NCI-H748 (cell line): ENCODE measurements around the gene MRPL39.

Experiments used
- DNase-seq: peaks from one replicate; lab custom pipeline; 2025; ENCODE audit not compliant: unreplicated experiment; lab: John Stamatoyannopoulos, UW

MRPL39 gene

DNA sequence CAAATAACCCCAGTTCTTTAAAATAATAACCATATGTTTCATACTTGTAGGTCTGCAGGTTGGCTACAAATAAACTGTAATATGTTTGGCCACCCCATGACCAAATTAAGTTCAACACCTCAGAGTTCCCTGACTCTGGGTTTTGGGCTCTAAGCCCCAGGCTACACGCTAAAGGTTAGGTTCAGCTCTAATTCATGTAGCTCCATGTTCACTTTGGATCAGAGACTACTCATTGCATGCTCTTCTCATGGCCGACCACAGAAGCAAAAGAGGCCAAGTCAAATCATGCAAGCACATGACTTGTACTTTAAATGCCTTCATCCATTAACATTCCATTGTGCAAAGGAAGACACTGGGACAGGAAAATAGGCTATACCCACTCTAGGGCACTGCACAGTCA, 66.2 kb downstream of the MRPL39 start:
- DNase-seq: no peak

DNA sequence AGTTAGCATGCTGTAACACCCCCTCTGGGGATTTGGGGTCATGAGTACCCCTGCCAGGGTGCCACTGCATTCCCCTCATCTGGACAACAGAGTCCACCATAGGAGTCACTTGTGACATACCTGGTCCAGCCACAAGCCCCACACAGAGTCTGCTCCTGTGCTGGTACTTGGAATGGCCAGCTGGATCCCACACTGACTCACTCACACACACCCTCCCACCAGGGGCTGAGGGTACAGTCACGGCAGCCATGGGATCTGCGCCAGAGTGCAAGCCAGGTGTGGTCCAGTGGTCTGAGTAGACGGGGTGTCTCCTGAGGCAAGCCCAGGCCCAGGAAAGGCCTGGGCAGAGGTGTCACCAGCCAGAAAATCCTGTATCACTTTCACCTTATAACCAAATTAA, 67.7 kb downstream of the MRPL39 start:
- no peak for DNase-seq

DNA sequence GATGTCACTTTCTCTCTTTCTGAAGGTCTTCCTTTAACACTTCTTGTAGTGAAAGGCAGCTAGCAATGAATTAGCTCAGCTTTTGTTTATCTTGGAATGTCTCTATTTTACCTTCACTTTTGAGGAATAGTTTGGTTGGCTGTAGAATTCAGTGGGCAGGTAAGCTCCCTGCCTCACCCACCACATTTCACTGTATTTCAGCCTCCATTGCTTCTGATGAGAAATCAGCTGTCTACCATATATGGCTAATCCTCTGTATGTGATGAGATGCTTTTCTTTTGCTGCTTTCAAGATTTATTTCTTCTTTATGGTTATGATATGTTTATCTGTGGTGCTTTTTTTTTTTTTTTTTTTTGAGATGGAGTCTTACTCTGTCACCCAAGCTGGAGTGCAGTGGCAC, 70.1 kb downstream of the MRPL39 start:
- no peak for DNase-seq

DNA sequence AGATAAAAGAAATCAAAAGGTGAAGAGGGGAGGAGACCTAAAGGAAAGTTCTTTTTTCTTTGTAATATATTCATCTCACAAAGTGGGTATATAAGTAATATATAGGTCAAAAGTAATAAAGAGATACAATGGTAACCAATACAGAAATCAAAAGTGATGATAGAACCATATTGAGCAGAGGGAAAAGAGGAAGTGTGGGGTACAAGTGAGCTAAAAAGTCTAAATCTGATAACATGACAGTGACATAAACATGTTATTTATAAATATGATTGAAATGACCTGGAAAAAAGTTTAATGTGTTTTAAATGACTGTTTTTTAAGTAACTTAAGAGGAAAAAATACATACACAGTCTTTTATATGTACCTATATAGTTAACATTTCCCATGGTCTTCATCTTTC, 70.5 kb downstream of the MRPL39 start:
- DNase-seq: no peak

DNA sequence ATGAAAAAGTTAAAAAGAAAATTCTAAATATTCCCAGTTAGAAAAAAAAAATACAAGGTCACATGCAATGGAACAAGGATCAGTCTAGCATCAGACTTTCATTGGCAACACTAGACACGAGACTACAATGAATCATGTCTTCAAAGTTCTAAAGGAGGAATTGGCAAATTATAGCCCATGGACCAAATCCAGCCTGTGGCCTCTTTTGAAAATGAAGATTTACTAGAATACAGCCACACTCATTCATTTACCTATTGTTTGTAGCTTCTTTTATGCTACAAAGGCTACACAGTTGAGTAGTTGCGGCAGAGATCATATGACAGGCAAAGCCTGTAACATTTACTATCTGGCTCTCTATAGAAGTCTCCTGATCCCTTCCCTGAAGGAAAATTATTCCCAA, 71.4 kb downstream of the MRPL39 start:
- no peak for DNase-seq
